ENCODE results near the gene PNPLA7. TPM values are rescaled to one million over a fixed set of nuclear protein-coding genes. Genes with fewer than 3 reads are reported as not detected.
"Not testable (repeated sequence)": the region's sequence is repeated elsewhere in the genome, so short reads cannot be mapped to it uniquely, and the experiment has no call there.

The PNPLA7 gene
- total and polyA plus RNA-seq, 7 experiments from 2014 or later, result 2.7 to 28.9 (median 9.0) TPM

DNA sequence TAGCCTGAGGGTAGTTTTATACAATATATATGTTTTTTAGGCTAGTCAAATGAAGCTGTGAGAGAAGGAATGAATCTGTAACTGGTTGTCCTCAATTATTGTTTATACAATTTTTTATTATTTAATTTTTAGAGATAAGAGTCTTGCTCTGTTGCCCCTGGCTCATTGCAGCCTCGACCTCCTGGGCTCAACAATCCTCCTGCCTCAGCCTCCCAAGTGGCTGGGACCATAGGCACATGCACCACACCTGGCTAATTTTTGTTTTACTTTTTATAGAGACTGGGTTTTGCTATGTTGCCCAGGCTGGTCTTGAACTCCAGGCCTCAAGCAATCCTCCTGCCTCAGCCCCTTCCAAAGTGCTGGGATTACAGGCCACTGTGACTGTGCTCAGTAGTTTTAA, 4.1 kb upstream of the PNPLA7 start:
- no peaks in the 10 kb centered on the region for H3K9me3 Mint-ChIP-seq
- Histone ChIP-seq H3K27ac (ENCODE audit: low read depth, low read length) (no peak overlapping the region), H3K4me1 (ENCODE audit: control insufficient read depth in 2 of 2, insufficient read depth in 2 of 2, low read length in 2 of 2) (peaks cover 0 to 6% of the 10 kb centered on the region in 2 donors), H3K36me3 (ENCODE audit: control insufficient read depth in 2 of 3, insufficient read depth in 3 of 3, low read length in 3 of 3) (peaks cover 0 to 21% (median 0%) of the 10 kb centered on the region in 3 experiments), H3K4me3 (ENCODE audit: low read length) (no peak overlapping the region), H3K27me3 (ENCODE audit: control insufficient read depth in 2 of 2, insufficient read depth in 2 of 2, low read length in 2 of 2) (no peaks in the 10 kb centered on the region), H3K9me3 (ENCODE audit: control insufficient read depth in 2 of 3, low read length in 3 of 3) (no peaks in the 10 kb centered on the region)
- H3K36me3 Mint-ChIP-seq, result peaks cover 0 to 18% (median 6%) of the 10 kb centered on the region in 5 donors
- H3K27ac Mint-ChIP-seq, result peak overlapping the region in 2 of 9 donors; percentile 8 to 14
- H3K4me1 Mint-ChIP-seq, result peaks cover 10 to 18% (median 15%) of the 10 kb centered on the region in 7 donors
- ChIA-PET CTCF (interaction anchor here (0.7 kb wide), 1 partner anchor 111 kb away, joined by 3 read pairs; no protein-coding TSS in a partner anchor), POLR2A (interaction anchor here (1.4 kb wide), 1 partner anchor 18 kb away, joined by 3 read pairs; no protein-coding TSS in a partner anchor)
- H3K27me3 Mint-ChIP-seq, result no peaks in the 10 kb centered on the region
- no peak overlapping the region for H3K4me3 Mint-ChIP-seq
- DNase-seq, result no peak
- intact Hi-C loops (cut with micrococcal nuclease), result loop anchor here in 1 of 2 donors (5.0 to 10.0 kb wide), 5 partner anchors 92 to 1072 kb away; partner anchors contain the start of genes EXD3, NOXA1, NRARP and SEC16A
- no peak for ATAC-seq

DNA sequence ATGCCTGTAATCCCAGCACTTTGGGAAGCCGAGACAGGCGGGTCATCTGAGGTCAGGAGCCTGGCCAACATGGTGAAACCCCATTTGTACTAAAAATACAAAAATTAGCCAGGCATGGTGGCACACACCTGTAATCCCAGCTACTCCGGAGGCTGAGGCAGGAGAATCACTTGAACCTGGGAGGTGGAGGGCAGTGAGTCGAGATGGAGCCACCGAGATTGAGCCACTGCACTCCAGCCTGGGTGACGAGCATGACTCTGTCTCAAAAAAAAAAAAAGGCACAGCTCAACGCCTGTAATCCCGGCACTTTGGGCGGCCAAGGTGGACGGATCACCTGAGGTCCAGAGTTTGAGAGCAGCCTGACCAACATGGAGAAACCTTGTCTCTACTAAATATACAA, 3.5 kb upstream of the PNPLA7 start:
- ATAC-seq; H3K27ac ChIP-seq (ENCODE audit: low read depth, low read length); H3K27me3 Mint-ChIP-seq; H3K27me3 ChIP-seq (ENCODE audit: control insufficient read depth in 2 of 2, insufficient read depth in 2 of 2, low read length in 2 of 2); H3K4me1 ChIP-seq (ENCODE audit: control insufficient read depth in 2 of 2, insufficient read depth in 2 of 2, low read length in 2 of 2); H3K4me3 ChIP-seq (ENCODE audit: low read length); H3K9me3 Mint-ChIP-seq; DNase-seq; H3K9me3 ChIP-seq (ENCODE audit: control insufficient read depth in 2 of 3, low read length in 3 of 3): not testable (repeated sequence)
- Mint-ChIP-seq H3K27ac (peak overlapping the region in 1 of 9 donors; percentile 85), H3K4me1 (peaks cover 11 to 20% (median 17%) of the 10 kb centered on the region in 7 donors), H3K4me3 (peak overlapping the region in 2 of 10 donors; percentile 6 to 22), H3K36me3 (peaks cover 0 to 17% (median 6%) of the 10 kb centered on the region in 5 donors)
- intact Hi-C loops (cut with micrococcal nuclease), result loop anchor here in 1 of 2 donors (5.0 to 10.0 kb wide), 5 partner anchors 91 to 1071 kb away; partner anchors contain the start of genes EXD3, NOXA1, NRARP and SEC16A
- POLR2A ChIA-PET, result interaction anchor here (1.4 kb wide), 1 partner anchor 19 kb away, joined by 3 read pairs; no protein-coding TSS in a partner anchor
- CTCF ChIA-PET, result interaction anchor here (0.7 kb wide), 1 partner anchor 110 kb away, joined by 3 read pairs; no protein-coding TSS in a partner anchor
- peaks cover 0 to 21% (median 0%) of the 10 kb centered on the region in 3 experiments for H3K36me3 ChIP-seq (ENCODE audit: control insufficient read depth in 2 of 3, insufficient read depth in 3 of 3, low read length in 3 of 3)

- ChIA-PET CTCF (interaction anchor here (0.6 to 1.4 kb wide), 3 partner anchors 24 to 476 kb away, joined by 3 read pairs; no protein-coding TSS in a partner anchor), POLR2A (interaction anchor here (0.6 to 2.1 kb wide), 13 partner anchors 11 to 311 kb away, joined by 3 to 6 read pairs (median 4); partner anchors contain the start of genes DPH7, EHMT1 and TUBB4B)
- Mint-ChIP-seq H3K9me3 (peaks cover 0 to 1% (median 0%) of the 10 kb centered on the region in 11 donors), H3K27ac (peak overlapping the region; percentile 77 to 91 (median 83)), H3K4me3 (peak overlapping the region; percentile 82 to 96 (median 88)), H3K4me1 (peaks cover 11 to 24% (median 17%) of the 10 kb centered on the region in 7 donors), H3K27me3 (no peaks in the 10 kb centered on the region), H3K36me3 (peaks cover 0 to 13% (median 6%) of the 10 kb centered on the region in 5 donors)
- DNase-seq (peak in 5 of 9 donors; percentile 19 to 41 (median 25)), ATAC-seq (peak; percentile 1)
- H3K4me3 ChIP-seq (ENCODE audit: low read length), result peak overlapping the region; percentile 77
- peak overlapping the region; percentile 85 for H3K27ac ChIP-seq (ENCODE audit: low read depth, low read length)
- no peaks in the 10 kb centered on the region for H3K27me3 ChIP-seq (ENCODE audit: control insufficient read depth in 2 of 2, insufficient read depth in 2 of 2, low read length in 2 of 2)
- H3K9me3 ChIP-seq (ENCODE audit: control insufficient read depth in 2 of 3, low read length in 3 of 3), result no peaks in the 10 kb centered on the region
- H3K36me3 ChIP-seq (ENCODE audit: control insufficient read depth in 2 of 3, insufficient read depth in 3 of 3, low read length in 3 of 3), result peaks cover 0 to 15% (median 0%) of the 10 kb centered on the region in 3 experiments
- intact Hi-C loops (cut with micrococcal nuclease), result loop anchor here in 1 of 2 donors (5.0 to 10.0 kb wide), 5 partner anchors 90 to 1070 kb away; partner anchors contain the start of genes EXD3, NOXA1, NRARP and SEC16A
- peaks cover 0 to 6% of the 10 kb centered on the region in 2 donors for H3K4me1 ChIP-seq (ENCODE audit: control insufficient read depth in 2 of 2, insufficient read depth in 2 of 2, low read length in 2 of 2)
Observed at GRCh38 chr9:137552022-137552768, 2.0 kb upstream of the PNPLA7 start.

GRCh38 chr9:137551264-137552021, 1.2 kb upstream of the PNPLA7 start, which contains the start of gene MRPL41:
Gene MRPL41 (plus strand): TSS chr9:137551879. CDS start chr9:137552082, 203 bp downstream.
- H3K36me3 Mint-ChIP-seq, result peaks cover 0 to 13% (median 6%) of the 10 kb centered on the region in 5 donors
- peak within 1 kb of the TSS; percentile 82 to 96 (median 90) for H3K4me3 Mint-ChIP-seq
- H3K27me3 Mint-ChIP-seq, result no peaks in the 10 kb centered on the region
- peak; percentile 94 for ATAC-seq
- Histone ChIP-seq H3K4me1 (ENCODE audit: control insufficient read depth in 2 of 2, insufficient read depth in 2 of 2, low read length in 2 of 2) (peaks cover 0 to 6% of the 10 kb centered on the region in 2 donors), H3K36me3 (ENCODE audit: control insufficient read depth in 2 of 3, insufficient read depth in 3 of 3, low read length in 3 of 3) (peaks cover 0 to 12% (median 0%) of the 10 kb centered on the region in 3 experiments), H3K4me3 (ENCODE audit: low read length) (peak within 1 kb of the TSS; percentile 77), H3K27ac (ENCODE audit: low read depth, low read length) (peak within 1 kb of the TSS; percentile 85), H3K27me3 (ENCODE audit: control insufficient read depth in 2 of 2, insufficient read depth in 2 of 2, low read length in 2 of 2) (no peaks in the 10 kb centered on the region), H3K9me3 (ENCODE audit: control insufficient read depth in 2 of 3, low read length in 3 of 3) (no peaks in the 10 kb centered on the region)
- intact Hi-C loops (cut with micrococcal nuclease), result loop anchor here (1.0 to 10.0 kb wide), 14 partner anchors 27 to 1069 kb away; partner anchors contain the start of genes ARRDC1 (in 2 of the 2), DPH7 (in 2 of the 2), EXD3 (in 2 of the 2) and NOXA1 (in 2 of the 2)
- peaks cover 11 to 24% (median 17%) of the 10 kb centered on the region in 7 donors for H3K4me1 Mint-ChIP-seq
- peak; percentile 77 to 96 (median 85) for DNase-seq
- ChIA-PET CTCF (interaction anchor here (0.6 to 1.4 kb wide), 2 partner anchors 25 to 26 kb away, joined by 3 read pairs; no protein-coding TSS in a partner anchor), POLR2A (interaction anchor here (0.8 to 2.1 kb wide), 10 partner anchors 10 to 311 kb away, joined by 3 to 6 read pairs (median 4); partner anchors contain the start of genes DPH7, EHMT1 and TUBB4B)
- peak within 1 kb of the TSS; percentile 77 to 91 (median 83) for H3K27ac Mint-ChIP-seq
- peaks cover 0 to 1% (median 0%) of the 10 kb centered on the region in 11 donors for H3K9me3 Mint-ChIP-seq

GRCh38 chr9:137550958-137551263, 709 bp upstream of the PNPLA7 start:
- ATAC-seq; H3K9me3 ChIP-seq (ENCODE audit: control insufficient read depth in 2 of 3, low read length in 3 of 3); H3K27me3 ChIP-seq (ENCODE audit: control insufficient read depth in 2 of 2, insufficient read depth in 2 of 2, low read length in 2 of 2); H3K4me1 ChIP-seq (ENCODE audit: control insufficient read depth in 2 of 2, insufficient read depth in 2 of 2, low read length in 2 of 2); H3K9me3 Mint-ChIP-seq; H3K36me3 Mint-ChIP-seq; H3K36me3 ChIP-seq (ENCODE audit: control insufficient read depth in 2 of 3, insufficient read depth in 3 of 3, low read length in 3 of 3); H3K27me3 Mint-ChIP-seq; CTCF ChIA-PET: not testable (repeated sequence)
- H3K27ac ChIP-seq (ENCODE audit: low read depth, low read length), result peak overlapping the region; percentile 80
- POLR2A ChIA-PET, result interaction anchor here (0.8 to 2.1 kb wide), 2 partner anchors 16 to 128 kb away, joined by 3 to 4 read pairs; partner anchors contain the start of genes EXD3 and NOXA1
- intact Hi-C loops (cut with micrococcal nuclease), result loop anchor here (1.0 to 10.0 kb wide), 14 partner anchors 27 to 1069 kb away; partner anchors contain the start of genes ARRDC1 (in 2 of the 2), DPH7 (in 2 of the 2), EXD3 (in 2 of the 2) and NOXA1 (in 2 of the 2)
- peaks cover 11 to 24% (median 17%) of the 10 kb centered on the region in 7 donors for H3K4me1 Mint-ChIP-seq
- peak overlapping the region in 9 of 10 donors; percentile 36 to 96 (median 81) for H3K4me3 Mint-ChIP-seq
- peak in 1 of 9 donors; percentile 43 for DNase-seq
- H3K27ac Mint-ChIP-seq, result peak overlapping the region in 2 of 9 donors; percentile 9 to 51
- H3K4me3 ChIP-seq (ENCODE audit: low read length), result peak overlapping the region; percentile 50

Data from naive thymus-derived CD4-positive, alpha-beta T cell (primary cell).